Inflammatory macrophage treated with lipopolysaccharide for 1 hour (primary cell): ENCODE results near the gene TC2N.
"Not testable (repeated sequence)": the region's sequence is repeated elsewhere in the genome, so short reads cannot be mapped to it uniquely, and the experiment has no call there.

Experiments used
- DNase-seq, 2 donors: peaks; one replicate each; pipeline ENCODE4 v3.0.0-alpha.2; 2020 to 2022

TC2N gene

GRCh38 chr14:91830777-91831176 lies 36.6 kb downstream of the TC2N start:
- DNase-seq: no peak

- no peak for DNase-seq
Observed at GRCh38 chr14:91829511-91829910, 37.8 kb downstream of the TC2N start.

DNA sequence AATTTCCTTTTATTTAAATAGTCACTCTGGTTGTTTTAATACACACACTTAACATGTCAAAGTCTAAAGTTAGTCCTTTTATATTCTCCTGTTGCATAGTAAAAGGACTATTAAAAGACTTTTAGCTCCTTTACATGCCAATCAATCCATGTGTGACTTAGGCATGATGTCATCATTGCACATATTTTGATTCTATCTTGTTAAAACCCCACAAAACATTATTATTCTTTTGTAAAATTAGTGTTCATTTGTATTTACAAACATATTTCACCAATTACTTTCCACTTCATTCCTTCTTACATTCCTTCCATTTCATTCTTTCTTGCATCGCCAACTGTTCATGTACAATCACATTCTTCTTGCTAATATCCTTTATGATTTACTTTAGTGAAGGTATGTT lies 39.6 kb downstream of the TC2N start:
- no peak for DNase-seq

DNA sequence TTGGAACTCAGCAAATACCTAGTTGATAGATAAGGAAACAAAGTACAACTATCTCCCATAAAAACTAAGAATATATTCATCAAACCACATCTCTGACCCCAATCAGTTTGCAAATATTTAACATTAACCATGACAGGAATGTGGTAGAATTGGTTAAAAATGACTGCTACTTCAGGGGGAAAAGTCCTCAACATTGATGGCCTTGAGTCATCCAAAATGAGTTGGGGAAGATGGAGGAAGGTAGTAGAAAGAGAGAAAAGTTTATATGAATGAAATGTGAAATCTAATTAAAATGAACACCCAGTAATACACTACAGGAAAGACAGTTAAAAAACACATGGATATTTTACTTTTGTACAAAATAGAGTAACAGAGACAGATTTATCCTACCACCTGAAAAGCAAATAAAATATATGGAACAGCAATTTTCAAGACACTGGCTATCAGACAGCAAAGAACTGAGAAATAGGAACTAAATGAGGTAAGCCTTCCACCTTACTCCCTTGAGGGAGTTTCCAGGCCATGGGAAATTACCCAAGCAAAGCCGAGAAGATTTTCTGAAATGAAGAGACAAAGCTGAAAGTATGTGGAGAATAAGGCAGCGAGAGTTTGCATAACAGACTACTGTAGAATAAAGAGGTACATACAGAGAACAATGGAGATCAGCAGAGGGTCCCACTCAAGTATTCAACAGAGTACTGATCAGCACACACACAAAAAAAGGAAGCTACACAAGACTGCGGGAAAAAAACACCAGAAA lies 49.6 kb downstream of the TC2N start:
- peak; percentile 10 to 27 for DNase-seq

DNA sequence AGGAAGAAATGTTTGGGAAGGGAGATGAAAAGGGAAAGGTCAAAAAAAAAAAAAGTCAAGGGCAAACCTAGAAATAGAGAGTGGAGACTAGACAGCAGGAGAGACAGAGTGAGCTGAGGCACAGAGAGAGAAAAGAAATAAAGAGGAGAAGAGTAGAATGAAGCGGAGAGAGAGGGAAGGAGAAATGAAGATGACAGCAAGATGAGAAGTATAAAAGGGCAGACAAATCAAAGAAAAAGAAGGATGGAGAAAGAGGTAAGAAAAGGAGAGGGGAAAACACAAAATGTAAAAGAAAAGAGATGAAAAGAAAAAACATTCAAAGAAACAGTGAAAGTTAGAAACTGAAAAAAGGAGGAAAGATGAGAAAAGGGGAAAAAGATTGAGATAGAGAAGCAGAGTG lies 53.0 kb downstream of the TC2N start:
- DNase-seq: no peak

DNA sequence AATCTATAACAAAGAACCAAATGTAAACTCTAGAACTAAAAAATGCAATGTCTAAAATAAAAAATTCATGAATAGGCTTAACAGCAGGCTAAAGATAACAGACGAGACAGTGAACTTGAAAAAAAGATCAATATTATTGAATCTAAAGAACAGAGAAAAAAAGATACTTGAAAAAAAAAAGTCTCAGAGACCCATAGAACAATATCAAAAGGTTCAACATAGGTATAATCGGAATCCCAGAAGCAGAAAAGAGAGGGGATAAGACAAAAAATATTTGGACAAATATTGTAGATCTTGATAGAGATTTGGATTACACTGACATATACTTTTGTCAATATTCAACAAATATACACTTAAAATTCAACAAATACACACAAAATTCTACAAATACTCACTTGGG lies 56.6 kb downstream of the TC2N start:
- no peak for DNase-seq

GRCh38 chr14:91806716-91807115 lies 60.6 kb downstream of the TC2N start:
- DNase-seq: no peak

- not testable (repeated sequence) for DNase-seq
Observed at GRCh38 chr14:91806094-91806493, 61.2 kb downstream of the TC2N start.

- no peak for DNase-seq
Observed at GRCh38 chr14:91805659-91806058, 61.7 kb downstream of the TC2N start.

DNA sequence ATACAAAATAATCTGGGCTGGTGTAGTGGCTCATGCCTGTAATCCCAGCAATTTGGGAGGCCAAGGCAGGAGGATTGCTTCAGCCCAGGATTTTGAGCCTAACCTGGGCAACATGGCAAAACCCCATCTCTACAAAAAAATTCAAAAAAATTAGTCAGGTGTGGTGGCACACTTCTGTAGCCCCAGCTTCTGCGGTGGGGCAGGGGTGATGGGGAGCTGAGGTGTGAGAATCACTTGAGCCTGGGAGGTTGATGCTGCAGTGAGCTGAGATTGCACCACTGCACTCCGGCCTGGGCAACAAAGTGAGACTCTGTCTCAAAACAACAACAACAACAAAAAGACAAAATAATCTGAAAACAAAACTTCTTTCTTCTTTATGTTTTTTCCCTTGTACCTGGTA lies 66.0 kb downstream of the TC2N start:
- DNase-seq: no peak

DNA sequence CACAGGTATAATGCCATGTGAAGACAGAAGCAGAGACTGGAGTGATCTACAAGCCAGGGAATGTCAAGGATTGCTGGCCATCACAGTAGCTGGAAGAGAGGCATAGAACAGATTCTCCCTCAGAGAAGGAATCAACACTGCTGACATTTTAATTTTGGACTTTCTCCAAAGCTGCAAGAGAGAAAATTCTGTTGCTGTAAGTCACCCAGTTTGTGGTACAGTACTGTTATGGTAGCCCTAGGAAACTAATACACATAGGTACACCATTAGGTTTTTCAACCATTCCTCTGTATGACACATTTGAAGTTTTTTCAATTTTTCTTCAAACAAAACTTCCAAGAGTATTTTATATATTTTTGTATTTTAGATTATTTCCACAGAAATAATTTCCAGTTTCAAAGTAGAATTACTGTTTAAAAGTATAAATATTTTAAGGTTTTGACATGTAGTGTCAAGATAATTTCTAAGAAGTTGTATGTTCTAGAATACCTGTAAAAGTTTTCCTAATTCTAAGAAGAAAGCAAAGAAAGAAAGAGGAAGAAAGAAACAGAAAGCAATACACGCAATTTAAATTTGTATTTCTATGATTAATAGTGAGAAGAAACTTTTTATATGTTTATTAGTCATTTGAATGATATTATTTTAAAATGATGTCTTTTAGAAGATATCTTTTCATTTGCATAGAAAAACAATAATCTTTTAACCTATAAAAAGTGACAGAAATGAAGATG lies 70.6 kb downstream of the TC2N start:
- DNase-seq: no peak

DNA sequence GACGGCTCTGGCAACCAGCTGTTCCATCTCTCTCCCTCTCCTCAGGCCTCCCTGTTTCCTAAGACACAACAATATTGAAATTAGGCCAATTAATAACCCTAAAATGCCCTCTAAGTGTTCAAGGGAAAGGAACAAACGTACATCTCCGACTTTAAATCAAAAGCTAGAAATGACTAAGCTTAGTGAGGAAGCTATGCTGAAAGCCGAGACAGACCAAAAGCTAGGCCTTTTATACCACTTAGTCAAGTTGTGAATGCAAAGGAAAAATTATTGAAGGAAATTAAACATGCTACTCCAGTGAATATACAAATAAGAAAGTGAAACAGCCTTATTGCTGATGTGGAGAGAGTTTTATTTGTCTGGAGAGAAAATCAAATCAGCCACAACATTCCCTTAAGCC lies 73.6 kb downstream of the TC2N start:
- DNase-seq: no peak

GRCh38 chr14:91786188-91786587 lies 81.1 kb downstream of the TC2N start:
- DNase-seq: no peak

DNA sequence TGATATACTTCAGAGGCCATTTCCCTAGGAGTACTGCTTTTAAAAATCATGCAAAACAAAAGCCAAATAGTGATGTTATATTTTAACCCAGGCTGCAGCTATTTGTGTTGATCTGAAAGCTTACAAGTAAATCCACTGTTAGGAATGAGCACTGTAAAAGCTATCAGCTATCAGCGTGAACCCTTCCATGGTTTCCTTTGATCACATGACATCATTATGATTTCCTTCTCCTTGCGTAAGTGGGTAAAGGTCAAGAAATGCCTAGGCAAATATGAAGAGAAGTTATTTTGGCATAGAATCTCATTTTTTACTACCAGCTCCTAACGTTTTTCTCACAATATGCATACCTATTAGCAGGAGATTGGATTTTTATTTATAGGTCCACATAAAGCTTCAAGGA lies 86.9 kb downstream of the TC2N start:
- peak; percentile 22 to 41 for DNase-seq

GRCh38 chr14:91778217-91778616 lies 89.1 kb downstream of the TC2N start:
- no peak for DNase-seq

GRCh38 chr14:91774140-91775096 lies 92.9 kb downstream of the TC2N start:
- peak in 1 of 2 donors; percentile 6 for DNase-seq

- no peak for DNase-seq
Observed at GRCh38 chr14:91770185-91770584, 97.2 kb downstream of the TC2N start.

DNA sequence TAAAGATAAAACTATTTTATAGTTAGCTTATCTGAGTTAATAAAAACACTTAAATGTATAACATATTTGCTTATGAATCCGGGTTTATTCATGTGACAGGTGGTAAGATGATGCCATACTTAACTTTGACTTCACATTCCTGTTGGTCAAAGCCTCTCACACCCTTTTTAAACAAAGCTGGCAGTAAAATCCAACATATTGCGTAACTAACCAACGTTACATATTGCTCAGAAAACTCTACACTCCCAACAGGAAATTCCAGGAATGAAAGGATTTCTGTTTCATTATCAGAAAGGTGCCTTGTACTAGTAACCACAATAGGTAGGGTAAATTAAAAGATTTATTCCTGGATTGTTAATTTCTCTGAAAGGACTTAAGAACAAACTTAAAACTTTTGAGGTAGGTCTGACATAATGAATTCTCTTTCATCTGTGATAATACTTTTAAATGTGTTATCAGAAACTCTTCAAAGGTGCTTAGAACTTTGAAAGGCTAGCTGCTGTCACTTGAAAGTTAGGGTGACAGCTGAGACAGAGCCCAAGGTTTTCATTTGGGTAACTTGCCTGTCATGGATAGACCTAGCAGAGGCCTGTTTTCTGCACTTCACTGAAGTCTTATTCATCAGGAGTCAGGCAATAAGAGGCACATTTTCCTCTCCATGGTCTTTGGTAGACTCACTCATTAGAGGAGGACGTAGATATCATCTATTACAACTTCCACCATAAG lies 111.6 kb downstream of the TC2N start:
- no peak for DNase-seq

- no peak for DNase-seq
Observed at GRCh38 chr14:91754819-91755218, 112.5 kb downstream of the TC2N start.

GRCh38 chr14:91754185-91754584 lies 113.2 kb downstream of the TC2N start:
- no peak for DNase-seq

DNA sequence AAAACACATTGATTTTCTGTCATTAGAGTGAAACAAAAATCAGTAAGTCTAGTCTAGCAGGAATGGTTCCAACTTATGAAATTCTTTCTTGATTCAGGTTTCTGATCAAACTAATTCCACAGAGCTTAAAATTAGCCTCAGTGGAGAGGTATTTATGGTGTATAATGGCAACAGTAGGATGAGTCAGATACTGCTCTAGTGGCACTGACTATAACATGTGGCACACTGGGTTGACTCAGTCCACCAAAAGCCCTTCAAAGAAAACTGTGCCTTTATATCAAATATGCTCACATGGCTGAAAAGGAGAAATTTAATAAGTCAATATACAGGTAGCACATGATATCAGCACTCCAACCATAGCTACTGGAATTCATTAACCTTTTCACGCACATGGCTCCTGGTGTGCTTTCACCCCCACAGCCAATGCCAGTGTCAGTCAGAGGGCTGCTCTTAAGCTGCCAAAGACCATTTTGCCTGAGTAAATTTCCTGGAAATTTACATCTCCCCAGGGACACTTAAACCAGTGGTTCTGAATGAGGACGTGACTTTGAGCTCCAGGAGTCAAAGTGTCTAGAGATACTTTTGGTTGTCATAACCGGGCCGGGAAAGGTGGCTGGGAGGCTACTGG lies 113.7 kb downstream of the TC2N start:
- DNase-seq: no peak

GRCh38 chr14:91752961-91753360 lies 114.4 kb downstream of the TC2N start:
- DNase-seq: no peak
